AG09309 (cell line): Measurements from ENCODE around the gene PEX10.

Experiments used
- DNase-seq: peaks from one replicate; pipeline ENCODE4 v3.0.0-alpha.2; 2010; ENCODE audit warnings: low read depth
- H3K4me3 ChIP-seq: 2 replicates; pipeline ENCODE4 v1.5.1; 2011; ENCODE audit warnings: mild to moderate bottlenecking, low read depth, low read length, moderate library complexity; ENCODE audit not compliant: control insufficient read depth
- TF ChIP-seq, protein P1 (sequence below): IDR thresholded peaks from 2 replicates; pipeline ENCODE4 v1.5.1; 2011; ENCODE audit warnings: mild to moderate bottlenecking, low read depth, low read length, inconsistent platforms; ENCODE audit not compliant: insufficient read depth, control insufficient read depth; ENCODE audit errors: missing control alignments

The PEX10 gene

DNA sequence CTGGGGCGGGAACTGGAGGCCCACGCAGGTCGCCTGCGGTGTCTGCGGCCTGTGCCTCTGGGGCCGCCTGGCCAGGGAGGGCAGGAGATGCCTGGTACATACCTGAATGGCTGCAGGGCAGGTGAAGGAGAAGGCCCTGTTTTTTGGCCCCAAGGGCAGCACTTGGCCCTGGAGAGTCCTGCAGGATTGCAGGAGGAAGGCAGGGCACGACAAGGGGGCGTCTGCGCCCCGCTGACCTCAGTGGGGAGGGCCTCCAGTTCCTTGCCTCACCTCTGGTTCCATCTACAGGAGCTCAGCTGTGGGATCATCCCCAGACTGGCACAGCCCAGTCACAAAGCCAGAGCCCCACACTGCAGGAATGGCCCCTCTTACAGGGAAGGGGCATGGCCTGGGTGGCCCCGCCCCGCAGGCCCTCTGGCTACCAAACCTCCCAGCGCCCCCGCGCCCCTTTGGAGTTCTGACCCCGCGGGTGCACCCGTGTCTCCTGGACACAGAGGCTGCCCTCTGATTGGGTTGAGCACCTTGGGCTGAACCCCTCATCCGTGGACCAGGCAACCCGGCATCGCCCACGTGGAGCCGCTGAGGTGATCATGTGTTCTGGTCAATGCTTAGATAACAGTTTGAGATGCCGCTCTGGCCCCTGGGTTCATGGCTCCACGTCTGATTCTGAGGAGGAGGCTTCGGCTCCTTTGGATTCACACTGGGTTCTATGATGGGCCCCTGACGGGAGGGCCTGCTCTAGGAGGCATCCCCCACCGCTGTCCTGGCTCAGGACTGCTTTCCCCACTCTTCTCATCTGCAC is 1.3 kb upstream of the PEX10 start:
- peak overlapping the region; percentile 71 for H3K4me3 ChIP-seq

DNA sequence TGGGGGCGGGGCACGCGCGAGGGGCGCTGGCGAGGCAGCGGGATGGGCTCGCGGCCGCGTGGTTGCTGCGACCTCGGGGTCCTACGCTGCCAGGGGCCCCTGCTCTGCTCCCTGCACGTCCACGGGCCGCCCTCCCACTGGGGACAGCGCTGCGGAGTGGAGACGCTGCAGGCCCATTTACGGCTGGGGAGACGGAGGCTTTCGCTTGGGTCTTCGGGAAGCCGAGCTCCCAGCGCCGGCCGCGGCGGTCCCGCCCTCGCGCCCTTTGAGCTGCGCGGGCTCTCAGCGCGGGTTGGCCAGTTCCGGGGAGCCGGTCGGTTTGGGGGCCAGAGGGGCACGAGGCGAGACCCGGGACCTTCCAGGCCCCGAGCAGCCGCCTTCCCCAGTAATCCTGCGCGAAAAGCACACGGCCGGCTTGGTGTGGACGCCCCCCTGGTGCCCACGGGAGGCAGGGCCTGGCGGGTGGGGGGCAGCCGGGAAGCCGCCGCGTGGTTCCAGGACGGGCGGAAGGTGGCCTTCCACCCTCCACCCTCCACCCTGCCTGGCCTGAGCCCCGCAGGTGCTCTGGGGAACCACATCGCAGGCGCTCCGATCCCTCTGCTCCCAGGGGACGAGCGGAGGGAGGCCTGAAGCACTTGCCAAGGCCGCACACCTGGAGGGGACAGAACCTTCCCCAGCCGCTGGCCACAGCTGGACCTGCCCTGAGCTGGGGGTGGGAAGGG is 570 bp upstream of the PEX10 start:
- DNase-seq = no peak
- TF ChIP-seq, protein P1, sequence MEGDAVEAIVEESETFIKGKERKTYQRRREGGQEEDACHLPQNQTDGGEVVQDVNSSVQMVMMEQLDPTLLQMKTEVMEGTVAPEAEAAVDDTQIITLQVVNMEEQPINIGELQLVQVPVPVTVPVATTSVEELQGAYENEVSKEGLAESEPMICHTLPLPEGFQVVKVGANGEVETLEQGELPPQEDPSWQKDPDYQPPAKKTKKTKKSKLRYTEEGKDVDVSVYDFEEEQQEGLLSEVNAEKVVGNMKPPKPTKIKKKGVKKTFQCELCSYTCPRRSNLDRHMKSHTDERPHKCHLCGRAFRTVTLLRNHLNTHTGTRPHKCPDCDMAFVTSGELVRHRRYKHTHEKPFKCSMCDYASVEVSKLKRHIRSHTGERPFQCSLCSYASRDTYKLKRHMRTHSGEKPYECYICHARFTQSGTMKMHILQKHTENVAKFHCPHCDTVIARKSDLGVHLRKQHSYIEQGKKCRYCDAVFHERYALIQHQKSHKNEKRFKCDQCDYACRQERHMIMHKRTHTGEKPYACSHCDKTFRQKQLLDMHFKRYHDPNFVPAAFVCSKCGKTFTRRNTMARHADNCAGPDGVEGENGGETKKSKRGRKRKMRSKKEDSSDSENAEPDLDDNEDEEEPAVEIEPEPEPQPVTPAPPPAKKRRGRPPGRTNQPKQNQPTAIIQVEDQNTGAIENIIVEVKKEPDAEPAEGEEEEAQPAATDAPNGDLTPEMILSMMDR = no peak
- H3K4me3 ChIP-seq = peak overlapping the region; percentile 71

More for the DNA sequence above, 1.3 kb upstream of the PEX10 start:
- no peak for DNase-seq
- TF ChIP-seq, protein P1 = no peak

DNA sequence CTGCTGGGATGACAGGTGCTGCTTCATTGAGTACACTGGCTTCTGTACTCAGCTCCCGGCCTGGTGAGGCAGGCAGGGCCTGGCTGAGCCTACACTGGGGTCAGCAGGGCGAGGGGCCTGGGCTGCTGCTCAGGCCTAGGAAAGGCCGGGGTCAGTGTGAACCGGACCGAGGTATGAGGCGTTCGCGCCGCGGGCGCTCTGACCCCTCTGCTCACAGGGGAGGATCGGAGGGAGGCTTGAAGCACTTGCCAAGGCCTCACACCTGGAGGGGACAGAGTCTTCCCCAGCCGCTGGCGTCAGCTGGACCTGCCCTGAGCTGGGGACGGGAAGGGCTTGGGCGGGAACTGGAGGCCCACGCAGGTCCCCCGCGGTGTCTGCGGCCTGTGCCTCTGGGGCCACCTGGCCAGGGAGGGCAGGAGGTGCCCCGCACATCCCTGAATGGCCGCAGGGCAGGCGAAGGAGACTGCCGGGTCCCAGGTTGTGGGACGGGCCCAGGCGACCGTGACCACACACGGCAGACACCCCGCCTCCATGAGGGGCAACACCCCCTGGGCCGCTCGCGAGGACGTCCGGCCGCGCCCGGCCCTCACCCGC is 466 bp downstream of the PEX10 start:
- no peak for DNase-seq

DNA sequence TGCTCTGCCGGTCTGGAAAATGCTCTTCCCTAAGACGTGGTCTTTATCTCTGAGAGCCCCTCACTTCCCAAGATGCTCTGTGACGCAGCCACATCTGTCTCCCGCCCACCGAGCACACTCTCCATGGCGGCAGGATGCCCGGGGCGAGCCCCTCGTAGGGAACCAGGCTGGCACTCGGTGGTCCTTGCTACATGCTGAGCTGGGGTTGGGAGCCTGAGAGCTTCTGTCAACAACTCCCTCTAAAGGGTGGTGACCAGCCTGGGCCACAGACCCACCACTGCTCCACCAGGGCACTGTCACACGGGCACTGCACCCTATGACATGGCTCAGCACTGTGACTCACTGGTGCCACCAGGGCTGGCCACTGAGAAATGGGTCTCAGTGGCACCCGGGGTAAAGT is 2.6 kb downstream of the PEX10 start:
- no peak for DNase-seq
- H3K4me3 ChIP-seq = no peak overlapping the region
- TF ChIP-seq, protein P1 = no peak

More for the DNA sequence above, 466 bp downstream of the PEX10 start:
- H3K4me3 ChIP-seq = peak overlapping the region; percentile 67
- TF ChIP-seq, protein P1 = no peak

DNA sequence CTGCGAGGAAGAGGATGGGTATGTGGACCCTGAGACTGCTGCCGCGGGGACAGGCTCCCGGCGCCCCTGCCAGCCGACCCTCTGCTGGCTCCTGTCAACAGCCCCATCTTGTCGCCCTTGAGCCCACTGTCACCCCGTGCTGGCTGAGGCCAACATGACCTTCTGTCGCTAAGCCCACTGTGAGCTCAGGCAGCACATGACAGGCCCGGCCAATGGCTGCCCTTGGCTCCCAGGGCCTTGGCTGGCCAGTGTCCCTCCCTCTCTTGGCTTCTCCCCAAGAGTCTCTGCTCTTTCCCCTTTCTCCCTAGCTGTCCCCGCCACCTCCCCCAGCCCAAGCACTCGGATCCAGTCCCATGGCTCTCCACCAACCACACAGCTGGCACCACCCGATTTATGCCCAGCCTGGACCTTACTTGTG is 3.5 kb downstream of the PEX10 start:
- TF ChIP-seq, protein P1 = no peak
- DNase-seq = no peak
- H3K4me3 ChIP-seq = no peak overlapping the region

DNA sequence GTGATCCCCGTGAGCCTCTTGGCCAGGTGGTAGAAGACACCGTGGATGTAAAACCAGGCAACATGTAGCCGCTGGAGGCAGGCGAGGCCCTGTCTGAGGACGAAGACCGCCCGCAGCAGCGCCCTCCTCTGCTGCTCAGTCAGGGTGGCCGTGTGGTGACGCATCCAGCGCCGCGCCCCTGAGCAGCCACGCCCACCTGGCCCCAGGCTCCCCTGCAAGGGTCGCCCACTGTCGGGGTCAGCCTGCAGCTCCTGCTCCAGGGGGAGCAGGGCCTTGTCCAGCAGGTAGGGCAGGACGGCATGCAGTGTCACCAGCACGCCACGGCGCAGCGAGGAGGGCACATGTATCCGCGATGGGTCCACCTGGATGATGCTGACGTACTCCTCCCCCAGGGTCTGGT is 3.9 kb downstream of the PEX10 start:
- TF ChIP-seq, protein P1 = no peak
- no peak overlapping the region for H3K4me3 ChIP-seq
- no peak for DNase-seq
